GM21786 (cell line): ENCODE results near the gene HAVCR2.

Experiments used
- ATAC-seq: cut with Tn5 transposase; IDR thresholded peaks from one replicate; pipeline ENCODE4 v1.9.1; 2021; ENCODE audit not compliant: unreplicated experiment

HAVCR2 gene

DNA sequence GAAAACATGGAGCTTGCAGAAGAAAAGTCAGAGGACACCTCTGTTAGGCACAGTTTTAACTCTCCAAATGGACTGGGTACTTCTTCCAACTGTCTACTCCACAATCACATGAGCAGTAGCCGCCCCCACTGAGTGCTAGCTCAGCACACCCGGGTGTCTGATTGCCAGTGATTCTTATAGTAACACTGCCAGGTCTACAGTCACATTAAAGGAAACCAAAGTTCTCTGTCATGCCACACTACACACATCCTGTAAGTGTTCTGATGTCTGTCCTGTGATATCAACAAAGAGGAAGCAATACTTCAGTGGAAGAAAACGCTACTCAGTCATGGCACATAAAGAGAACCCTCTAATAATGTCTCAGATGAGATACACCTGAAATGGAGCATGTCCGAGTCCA is at the start of gene HAVCR2:
Gene HAVCR2 (minus strand): TSS at position 69 of the 400 bp plus-strand sequence. CDS start 61 bp downstream, at position 8.
- ATAC-seq: peak; percentile 86

DNA sequence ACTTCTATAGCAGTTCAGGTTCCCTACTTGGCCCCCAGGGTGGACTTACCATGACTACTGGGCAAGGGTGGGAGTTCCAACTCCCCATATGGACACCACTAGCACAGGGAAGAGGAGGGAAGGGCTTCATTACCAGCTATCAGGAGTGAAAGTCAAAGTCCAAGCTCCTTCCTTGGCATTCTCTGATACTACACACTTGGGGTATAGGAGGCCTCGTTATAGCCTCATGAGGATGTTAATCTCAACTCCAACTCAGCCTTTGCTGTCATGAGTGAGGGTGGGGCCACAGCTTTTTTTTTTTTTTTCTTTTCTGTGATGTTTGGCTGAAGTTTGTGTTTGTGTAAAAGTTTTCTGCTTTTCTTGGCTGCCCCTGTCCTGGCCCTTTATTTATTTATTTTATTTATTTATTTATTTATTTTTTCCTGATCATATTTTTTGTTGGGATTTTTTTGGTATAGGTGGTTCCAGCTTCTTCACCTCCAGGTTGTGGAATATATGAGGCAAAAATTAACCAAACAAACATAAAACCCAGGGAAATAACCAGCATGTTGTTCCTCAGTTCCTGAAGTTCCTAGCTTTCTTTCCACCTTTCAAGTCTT is 48.5 kb upstream of the HAVCR2 start:
- ATAC-seq: no peak

DNA sequence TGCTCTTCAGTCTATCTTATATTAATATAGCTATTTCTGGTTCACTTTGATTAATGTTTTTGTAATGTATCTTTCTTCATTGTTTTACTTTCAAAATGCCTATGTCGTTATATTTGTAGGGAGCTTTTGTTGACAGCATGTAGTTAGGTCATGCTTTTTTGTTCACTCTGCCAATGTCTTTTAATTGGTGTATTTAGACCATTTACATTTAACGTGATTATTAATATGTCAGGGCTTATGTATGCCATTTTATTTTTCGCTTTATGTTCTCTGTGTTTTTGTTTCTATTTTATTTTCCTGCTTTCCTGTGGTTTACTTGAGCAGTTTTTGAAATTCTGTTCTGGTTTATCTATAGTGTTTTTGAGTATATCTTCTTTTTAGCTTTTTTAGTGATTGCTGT is 46.5 kb upstream of the HAVCR2 start:
- no peak for ATAC-seq

DNA sequence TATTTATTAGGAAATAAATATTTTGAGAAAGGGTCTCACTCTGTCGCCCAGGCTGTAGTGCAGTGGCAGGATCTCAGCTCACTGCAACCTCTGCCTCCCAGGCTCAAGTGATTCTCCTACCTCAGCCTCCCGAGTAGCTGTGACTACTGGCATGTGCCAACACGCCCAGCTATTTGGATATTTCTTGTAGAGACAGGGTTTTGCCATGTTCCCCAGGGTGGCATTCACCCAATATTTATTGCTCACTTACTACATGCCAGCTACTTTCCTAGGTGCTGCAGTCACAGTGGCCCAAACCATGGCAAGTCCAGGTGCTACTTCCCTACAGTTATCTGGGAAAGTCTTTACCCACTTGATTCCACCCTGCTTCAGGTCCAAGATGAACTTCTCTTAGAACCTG is 42.2 kb upstream of the HAVCR2 start:
- no peak for ATAC-seq

DNA sequence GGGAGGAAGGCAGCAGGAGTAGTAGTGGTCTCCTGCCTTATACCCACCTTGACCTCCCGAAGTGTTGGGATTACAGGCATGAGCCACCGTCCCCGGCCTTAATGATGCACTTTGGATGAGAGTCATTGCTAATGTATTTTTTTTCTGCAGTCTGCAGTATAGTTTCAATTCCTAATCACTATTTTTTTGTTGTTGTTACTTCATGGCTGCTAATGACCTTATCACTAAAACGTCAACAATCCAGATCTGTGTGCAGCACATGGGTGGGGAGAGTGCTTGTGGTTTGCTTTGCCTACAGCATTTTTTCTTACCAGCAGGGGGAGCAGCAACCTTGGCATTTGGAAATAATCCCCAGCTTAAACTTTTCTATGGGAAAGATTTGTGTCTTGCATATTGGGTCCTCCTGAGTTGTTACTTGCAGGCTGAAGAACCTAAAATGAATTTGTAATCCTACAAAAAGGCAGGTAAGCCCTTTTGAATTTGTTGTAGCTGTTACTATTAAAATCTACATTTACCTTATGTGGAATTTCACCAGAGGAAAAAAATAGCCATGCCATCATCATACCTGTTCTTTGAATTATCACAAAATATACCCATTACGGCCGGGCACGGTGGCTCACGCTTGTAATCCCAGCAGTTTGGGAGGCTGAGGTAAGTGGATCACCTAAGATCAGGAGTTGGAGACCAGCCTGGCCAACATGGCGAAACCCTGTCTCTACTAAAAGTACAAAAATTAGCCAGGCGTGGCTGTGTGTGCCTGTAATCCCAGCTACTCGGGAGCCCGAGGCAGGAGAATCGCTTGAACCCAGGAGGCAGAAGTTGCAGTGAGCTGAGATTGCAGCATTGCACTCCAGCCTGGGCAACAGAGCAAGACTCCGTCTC is 40.1 kb upstream of the HAVCR2 start:
- peak; percentile 73 for ATAC-seq

DNA sequence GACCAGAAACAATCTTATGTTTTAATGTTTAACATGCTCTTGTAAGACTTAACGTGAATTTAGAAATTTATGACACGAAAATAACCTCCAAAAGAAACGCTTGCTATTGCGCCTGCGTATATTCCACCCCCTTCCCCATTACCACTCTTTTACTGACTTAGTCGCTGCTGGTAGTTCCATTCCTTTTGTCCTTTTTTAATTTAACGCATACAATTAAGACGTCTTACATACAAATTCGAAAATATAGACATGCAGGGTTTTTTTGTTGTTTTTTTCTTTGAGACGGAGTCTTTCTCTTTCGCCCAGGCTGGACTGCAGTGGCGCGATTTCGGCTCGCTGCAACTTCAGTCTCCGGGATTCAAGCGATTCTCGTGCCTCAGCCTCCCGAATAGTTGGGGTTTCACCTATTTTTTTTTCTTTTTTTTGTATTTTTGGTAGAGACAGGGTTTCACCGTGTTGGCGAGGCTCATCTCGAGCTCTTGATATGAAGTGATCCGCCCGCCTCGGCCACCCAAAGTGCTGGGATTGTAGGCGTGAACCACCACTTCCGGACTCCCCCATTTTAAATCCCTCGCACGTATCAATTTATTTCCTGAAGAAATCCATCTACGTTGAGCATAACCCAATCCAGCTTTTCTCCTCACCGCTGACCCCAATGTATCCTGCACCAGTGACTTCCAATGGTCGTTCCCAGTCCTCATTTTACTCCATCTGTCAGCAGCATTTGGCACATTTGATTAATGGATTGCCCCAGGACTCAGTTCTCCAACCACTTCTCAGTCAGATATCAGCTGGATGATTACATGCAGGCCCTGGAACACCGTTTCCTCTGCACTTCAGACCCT is 34.5 kb upstream of the HAVCR2 start:
- peak; percentile 27 for ATAC-seq

DNA sequence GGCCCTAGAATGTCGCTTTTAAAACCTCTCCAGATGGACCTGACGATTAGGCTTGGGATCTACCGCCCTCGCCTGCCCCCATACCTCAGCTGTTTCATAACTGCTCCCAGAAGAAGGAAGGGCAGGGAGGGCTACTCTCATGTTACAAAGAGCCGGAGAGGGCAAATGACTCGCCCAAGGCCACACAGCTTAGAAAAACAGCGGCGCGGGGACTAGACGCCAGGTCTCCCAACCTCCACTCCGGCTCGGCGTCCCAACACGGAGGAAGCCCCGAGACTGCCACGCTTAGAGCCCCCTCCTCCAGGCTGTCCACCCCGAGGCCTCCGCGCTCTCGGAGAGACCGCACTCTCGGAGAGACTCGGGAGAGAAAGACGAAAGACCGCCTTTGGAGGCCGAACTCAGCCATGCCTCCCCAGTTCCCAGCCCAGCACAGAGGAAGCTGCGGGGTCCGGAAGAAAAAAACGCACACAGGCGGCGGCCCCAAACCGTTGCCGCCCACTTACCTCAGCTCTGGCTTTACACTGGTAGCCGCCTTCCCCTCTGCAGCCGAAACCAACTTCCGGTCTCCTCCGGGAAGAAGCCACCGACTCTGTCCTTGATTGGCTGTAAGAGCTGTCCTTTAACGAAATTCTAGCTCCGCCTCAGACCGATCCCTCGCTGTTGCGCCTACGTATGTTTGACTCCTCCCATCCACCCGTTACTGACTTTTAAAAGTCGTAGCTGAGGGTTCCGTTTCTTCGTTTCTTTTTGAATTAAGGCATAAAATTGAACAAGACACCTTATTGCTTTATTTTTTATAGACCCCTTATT is 33.7 kb upstream of the HAVCR2 start, which contains the start of gene MED7:
Gene MED7 (minus strand): TSS at position 549 of the 810 bp plus-strand sequence. CDS start 3,434 bp downstream, outside the sequence.
- ATAC-seq: peak; percentile 100

DNA sequence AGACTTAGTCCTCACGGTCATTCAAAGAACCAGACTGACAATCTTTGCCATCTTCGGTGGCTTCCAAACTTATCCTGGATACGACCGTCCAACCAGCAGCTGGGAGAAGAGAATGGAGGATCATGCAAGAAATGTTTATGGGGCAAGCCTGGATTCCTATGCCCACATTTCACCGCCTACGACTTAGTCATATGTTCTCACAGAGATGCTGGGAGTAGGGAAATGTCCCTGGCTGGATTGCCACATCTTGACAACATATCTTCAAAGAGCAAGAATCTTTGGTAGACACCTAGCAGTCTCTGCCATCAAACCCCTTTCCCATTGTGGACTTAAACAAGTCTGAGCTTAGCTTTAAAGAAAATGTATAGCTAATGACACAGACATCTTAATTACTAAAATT is 28.8 kb upstream of the HAVCR2 start:
- no peak for ATAC-seq

DNA sequence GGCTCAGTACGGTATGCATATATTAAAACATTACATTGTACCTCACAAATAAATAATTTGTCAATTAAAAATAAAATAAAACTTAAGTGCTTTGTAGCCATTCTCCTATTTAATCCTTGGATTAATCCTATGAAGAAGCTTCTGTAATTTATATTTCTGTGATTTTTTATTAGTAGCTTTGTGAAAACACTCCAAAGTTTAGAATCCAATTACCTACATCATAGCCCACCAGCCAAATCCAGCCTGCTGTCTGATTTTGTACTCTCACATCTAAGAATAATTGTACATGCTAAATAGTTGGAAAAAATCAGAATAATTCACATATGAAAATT is 23.4 kb upstream of the HAVCR2 start:
- ATAC-seq: no peak

DNA sequence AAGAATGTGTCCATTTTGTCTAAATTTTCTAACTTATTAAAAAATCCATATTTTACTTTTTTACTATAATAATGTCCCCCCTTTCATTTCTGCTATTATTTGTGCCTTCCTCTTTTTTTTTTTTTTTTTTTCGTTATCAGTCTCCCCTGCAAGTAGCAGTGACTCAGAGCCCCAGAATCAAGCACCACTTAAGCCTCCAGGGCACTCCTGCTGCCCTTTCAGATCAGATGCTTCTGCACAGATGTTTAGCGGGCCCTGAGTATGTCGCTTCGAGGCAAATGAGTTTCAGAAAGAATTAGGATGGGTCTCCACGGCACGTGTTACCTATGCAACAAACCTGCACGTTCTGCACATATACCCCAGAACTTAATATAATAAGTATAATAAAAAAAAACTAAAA is 22.1 kb upstream of the HAVCR2 start:
- no peak for ATAC-seq

DNA sequence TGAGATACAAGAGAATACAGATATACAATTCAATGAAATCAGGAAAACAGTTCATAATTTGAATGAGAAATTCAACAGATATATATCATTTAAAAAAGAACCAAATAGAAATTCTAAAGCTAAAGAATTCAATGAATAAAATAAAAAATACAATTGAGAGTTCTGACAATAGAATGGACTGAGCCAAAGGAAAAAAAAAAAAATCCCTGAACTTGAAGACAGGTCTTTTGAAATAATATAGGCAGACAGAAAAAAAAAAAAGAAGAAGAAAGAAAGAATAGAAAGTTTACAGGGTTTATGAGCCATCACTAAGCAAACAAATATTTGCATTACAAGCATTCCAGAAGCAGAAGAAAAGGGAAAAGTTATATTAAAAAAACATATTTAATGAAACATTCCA is 12.9 kb upstream of the HAVCR2 start:
- no peak for ATAC-seq

DNA sequence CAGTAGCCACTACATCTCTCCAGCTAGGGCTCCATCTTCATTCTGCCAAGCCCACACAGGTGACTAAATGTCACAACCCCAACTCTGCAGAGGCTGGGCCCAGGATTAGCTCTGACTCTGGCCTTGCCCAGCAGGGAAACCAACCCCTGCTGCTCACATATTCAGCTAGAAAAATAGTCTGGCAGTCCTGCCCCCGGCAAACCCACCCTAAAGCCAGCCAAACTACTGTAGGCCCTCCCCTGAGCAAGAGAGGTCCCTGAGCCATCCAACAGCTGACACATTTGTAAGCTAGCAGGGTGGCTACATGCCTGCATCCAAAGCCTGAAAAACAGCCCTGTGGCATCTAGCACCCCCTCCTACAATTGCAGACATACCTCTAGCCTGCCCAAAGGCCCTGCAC is 11.3 kb upstream of the HAVCR2 start:
- no peak for ATAC-seq

DNA sequence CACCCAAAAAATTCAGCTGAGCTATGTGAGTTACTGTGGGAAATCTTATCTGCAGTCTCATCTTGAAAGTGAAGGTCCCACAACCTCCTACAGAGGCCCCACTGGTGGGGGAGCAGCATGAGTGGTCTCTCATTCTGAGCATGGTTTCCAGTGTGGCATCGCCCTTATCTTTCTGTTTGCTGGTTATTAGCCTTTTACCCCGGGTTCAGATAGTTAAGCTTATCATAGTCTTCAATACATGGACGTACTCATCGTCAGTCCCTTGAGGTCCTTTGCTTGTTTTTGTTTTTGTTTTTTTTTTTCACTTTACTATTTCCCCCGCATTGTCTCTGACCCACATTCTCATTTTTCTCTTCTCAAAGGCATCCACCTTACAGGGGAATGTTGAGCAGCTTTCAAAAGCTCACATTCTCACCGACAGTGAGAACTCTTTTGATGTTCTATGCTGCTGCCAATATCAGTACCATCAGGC is 7.7 kb upstream of the HAVCR2 start:
- ATAC-seq: peak; percentile 74

DNA sequence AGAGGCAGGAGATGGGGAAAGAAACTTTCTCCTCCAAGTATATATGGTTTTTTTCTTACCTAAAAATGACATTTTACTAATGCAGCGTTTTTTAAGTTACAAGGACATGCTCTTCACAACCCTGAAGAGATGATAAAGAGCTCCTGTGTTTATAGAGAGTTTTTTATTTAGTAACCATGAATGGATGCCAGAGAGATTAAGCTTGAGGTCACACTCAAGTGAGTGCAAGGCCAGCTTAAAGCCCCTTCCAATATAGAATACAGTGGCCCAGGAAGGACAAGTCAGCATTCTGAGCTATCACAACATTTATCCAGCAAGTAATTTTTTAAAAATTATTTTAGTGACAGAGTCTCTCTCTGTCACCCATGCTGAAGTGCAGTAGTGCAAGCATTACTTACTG is 6.7 kb upstream of the HAVCR2 start:
- no peak for ATAC-seq

DNA sequence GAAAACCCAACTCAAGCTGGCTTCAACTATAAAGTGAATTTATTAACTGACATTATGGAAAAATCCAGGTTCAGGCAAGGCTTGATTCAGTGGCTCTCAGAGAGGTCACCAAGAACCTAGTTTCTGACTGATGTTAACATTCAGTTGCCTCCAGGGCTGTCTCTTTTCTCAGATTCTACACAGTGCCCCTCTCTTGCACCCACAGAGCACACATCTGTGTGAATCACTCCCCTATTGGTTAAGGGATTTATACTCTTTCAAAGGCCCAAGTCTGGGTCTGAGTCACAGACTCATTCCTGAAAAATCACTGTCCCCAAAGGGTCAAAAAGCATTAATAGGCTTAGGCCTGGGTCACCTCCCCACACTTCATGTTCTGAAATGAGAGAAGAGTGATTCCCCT is 6.2 kb upstream of the HAVCR2 start:
- no peak for ATAC-seq

DNA sequence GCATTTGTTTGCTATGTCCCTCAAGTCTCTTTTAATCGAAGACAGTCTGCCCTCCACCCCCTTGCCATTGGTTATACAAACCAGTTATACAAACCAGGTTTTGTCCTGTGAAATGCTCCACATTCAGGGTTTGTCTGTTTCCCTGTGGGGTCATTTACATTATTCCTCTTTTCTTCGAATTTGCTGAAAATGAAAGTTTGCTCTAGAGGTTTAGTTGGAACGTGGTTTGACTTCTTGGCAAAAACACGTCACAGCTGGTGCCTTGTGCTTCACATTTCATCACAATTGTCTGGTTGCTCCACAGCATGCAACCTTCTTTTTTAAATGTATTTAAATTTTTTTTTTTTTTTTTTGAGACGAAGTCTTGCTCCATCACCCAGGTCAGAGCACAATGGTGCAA is 4.2 kb upstream of the HAVCR2 start:
- no peak for ATAC-seq

DNA sequence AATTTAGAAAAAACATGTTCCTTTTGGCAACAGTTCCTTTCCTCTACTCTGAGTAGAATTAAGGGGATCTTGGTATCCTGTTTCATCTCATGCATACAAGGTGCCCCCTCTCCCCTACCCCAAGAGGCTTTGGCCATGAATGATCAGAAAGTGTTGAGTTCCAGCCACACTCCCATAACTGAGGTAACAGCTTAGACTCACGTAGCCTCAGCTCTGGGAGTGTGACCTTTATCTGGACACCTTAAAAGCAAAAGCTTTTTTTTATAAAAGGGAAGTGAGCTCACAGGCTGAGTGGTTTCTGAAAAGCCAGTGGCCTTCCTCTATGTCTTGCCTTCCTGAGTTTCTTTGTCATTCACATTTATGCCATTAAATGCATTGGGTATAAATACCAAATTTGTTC is 900 bp upstream of the HAVCR2 start:
- peak; percentile 68 for ATAC-seq

DNA sequence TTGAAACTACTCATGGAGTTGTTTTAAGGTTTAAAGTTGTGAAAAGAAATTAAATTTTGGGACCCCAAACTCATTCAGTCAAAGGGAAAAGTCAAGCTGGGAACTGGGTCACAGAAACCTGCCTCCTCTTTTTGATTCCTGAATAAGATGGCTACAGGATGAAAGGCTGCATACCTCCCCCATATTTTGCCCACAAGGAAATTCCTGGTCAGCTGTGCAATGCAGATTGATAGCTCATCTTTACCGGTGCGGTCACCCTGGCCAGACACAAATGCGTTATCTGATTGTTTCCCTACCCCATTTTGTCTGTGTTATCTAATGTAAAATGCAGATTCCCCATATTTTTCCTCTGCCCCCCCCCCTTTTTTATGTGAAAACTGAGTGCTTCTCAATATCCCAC is 1.3 kb downstream of the HAVCR2 start:
- ATAC-seq: no peak

DNA sequence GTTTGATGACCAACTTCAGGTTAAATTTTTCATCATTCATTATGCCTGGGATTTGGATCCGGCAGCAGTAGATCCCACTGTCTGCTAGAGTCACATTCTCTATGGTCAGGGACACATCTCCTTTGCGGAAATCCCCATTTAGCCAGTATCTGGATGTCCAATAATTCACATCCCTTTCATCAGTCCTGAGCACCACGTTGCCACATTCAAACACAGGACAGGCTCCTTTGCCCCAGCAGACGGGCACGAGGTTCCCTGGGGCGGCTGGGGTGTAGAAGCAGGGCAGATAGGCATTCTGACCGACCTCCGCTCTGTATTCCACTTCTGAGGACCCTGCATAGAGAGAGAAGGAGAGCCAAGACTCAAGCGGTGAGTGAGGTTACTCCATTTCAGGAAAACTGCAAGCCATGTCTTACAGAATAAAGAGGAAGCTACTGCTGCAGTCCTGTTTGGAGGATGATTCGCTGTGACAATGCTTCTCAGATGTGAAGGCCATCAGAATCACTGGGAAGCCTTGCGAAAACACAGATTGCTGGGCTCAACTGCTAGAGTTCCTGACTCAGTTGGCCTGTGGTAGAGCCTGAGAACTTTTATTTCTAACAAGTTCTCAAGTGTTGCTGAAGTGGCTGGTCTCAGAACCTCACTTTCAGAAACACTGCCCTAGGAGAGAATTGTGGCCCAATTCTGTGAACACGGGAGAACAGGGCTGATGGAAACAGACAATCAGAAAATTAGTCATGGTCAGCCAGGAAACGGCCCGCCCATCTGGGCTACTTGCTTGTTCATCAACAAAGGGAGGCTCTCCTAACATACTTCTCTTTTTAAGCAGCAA is 2.0 kb downstream of the HAVCR2 start:
- peak; percentile 18 for ATAC-seq

DNA sequence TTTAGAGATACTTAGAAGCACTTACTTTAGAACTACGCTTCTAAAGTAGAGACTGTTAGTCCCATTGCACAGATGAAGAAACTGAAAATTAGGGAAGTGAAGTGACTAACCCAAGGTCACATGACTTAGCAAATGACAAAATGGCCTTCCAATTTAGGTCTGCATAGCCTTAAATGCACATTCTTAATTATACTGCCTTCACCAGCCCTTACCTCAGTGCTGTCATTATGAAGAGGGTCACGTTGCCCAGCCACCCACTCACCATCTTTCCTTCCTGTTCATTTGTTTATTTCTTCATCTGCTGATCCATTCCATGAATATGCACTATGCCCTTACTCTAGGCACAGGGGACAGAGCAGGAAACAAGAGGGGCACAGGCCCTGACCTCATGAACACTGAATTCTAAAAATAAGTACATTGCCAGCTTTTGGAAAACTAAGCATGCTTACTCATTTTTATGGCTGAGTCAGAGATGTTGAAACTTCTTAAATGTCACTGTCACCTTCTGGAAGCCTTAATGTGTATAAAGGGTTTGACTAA is 8.6 kb downstream of the HAVCR2 start:
- no peak for ATAC-seq
